Lower leg skin (tissue), 3 donors: Measurements from ENCODE around the gene PDSS1.

Source experiments
- CTCF ChIP-seq, 3 donors: fragments of 450-650 bp; IDR thresholded peaks; one replicate each; pipeline ENCODE4 v1.5.1; 2016; ENCODE audit warnings: antibody characterized with exemption in 3 of 3, mild to moderate bottlenecking in 3 of 3, moderate library complexity in 2 of 3
- POLR2A ChIP-seq, 2 donors: fragments of 450-650 bp; IDR thresholded peaks; one replicate each; pipeline ENCODE4 v1.6.1; 2016 to 2017; ENCODE audit warnings: antibody characterized with exemption in 2 of 2, mild to moderate bottlenecking in 1 of 2, moderate library complexity in 1 of 2

- TF ChIP-seq CTCF (IDR thresholded peaks at IDR 0.05) (no peak), POLR2A (IDR thresholded peaks at IDR 0.05) (no peak)
Observed at GRCh38 chr10:26715137-26715487, 17.6 kb downstream of the PDSS1 start.
